T-helper 2 cell treated with Interferon-gamma antibody and Interleukin-4, amounts not matched to agents 5 μg/mL and 100 μg/mL, for 36 hours (primary cell): ENCODE data around the gene ANO7.
A peak's percentile ranks its signal among the peaks of the same experiment; 100 is the strongest.

ENCODE experiments used
- DNase-seq: peaks from one replicate; pipeline ENCODE4 v3.0.0; 2021; ENCODE audit warnings: low spot score
- H3K27ac Mint-ChIP-seq: one replicate; pipeline ENCODE4 v1.8.0; 2021; ENCODE audit warnings: mild to moderate bottlenecking, mixed read lengths
- H3K27me3 Mint-ChIP-seq: one replicate; pipeline ENCODE4 v1.8.0; 2021; ENCODE audit warnings: low read depth, mixed read lengths
- H3K36me3 Mint-ChIP-seq: one replicate; pipeline ENCODE4 v1.8.0; 2021; ENCODE audit warnings: low read depth, mixed read lengths
- H3K4me1 Mint-ChIP-seq: one replicate; pipeline ENCODE4 v1.8.0; 2021; ENCODE audit warnings: low read depth, mixed read lengths
- H3K4me3 Mint-ChIP-seq: one replicate; pipeline ENCODE4 v1.8.0; 2022; ENCODE audit warnings: mild to moderate bottlenecking, moderate library complexity, mixed read lengths
- H3K9me3 Mint-ChIP-seq: one replicate; pipeline ENCODE4 v1.8.0; 2021; ENCODE audit warnings: mixed read lengths

Gene ANO7

GRCh38 chr2:241173557-241173956 lies 14.9 kb upstream of the ANO7 start:
- Mint-ChIP-seq H3K9me3 (peaks cover 16% of the 10 kb centered on the region), H3K36me3 (peaks cover 61% of the 10 kb centered on the region)

GRCh38 chr2:241177526-241178334 lies 10.7 kb upstream of the ANO7 start:
- Mint-ChIP-seq H3K4me1 (peaks cover 6% of the 10 kb centered on the region), H3K9me3 (no peaks in the 10 kb centered on the region), H3K27ac (peak overlapping the region; percentile 31), H3K4me3 (no peak overlapping the region), H3K27me3 (no peaks in the 10 kb centered on the region), H3K36me3 (peaks cover 32% of the 10 kb centered on the region)
- no peak for DNase-seq

More at GRCh38 chr2:241173557-241173956, 14.9 kb upstream of the ANO7 start:
- DNase-seq, result no peak
- Mint-ChIP-seq H3K4me1 (peaks cover 2% of the 10 kb centered on the region), H3K4me3 (no peak overlapping the region), H3K27ac (no peak overlapping the region), H3K27me3 (no peaks in the 10 kb centered on the region)

GRCh38 chr2:241178961-241179360 lies 9.5 kb upstream of the ANO7 start:
- Mint-ChIP-seq H3K4me3 (no peak overlapping the region), H3K27me3 (no peaks in the 10 kb centered on the region), H3K9me3 (no peaks in the 10 kb centered on the region), H3K36me3 (peaks cover 27% of the 10 kb centered on the region), H3K4me1 (peaks cover 4% of the 10 kb centered on the region), H3K27ac (no peak overlapping the region)
- no peak for DNase-seq

GRCh38 chr2:241179899-241180298 lies 8.6 kb upstream of the ANO7 start:
- H3K9me3 Mint-ChIP-seq, result no peaks in the 10 kb centered on the region
- peaks cover 22% of the 10 kb centered on the region for H3K36me3 Mint-ChIP-seq
- H3K4me1 Mint-ChIP-seq, result peaks cover 4% of the 10 kb centered on the region
- no peak overlapping the region for H3K27ac Mint-ChIP-seq
- peak; percentile 53 for DNase-seq
- no peaks in the 10 kb centered on the region for H3K27me3 Mint-ChIP-seq
- H3K4me3 Mint-ChIP-seq, result no peak overlapping the region

GRCh38 chr2:241180495-241180894 lies 8.0 kb upstream of the ANO7 start:
- no peak for DNase-seq
- Mint-ChIP-seq H3K4me1 (peaks cover 4% of the 10 kb centered on the region), H3K27ac (no peak overlapping the region), H3K4me3 (no peak overlapping the region), H3K36me3 (peaks cover 17% of the 10 kb centered on the region), H3K27me3 (no peaks in the 10 kb centered on the region), H3K9me3 (no peaks in the 10 kb centered on the region)

GRCh38 chr2:241182126-241182525 lies 6.4 kb upstream of the ANO7 start:
- H3K27ac Mint-ChIP-seq, result no peak overlapping the region
- no peak for DNase-seq
- H3K4me3 Mint-ChIP-seq, result no peak overlapping the region
- peaks cover 4% of the 10 kb centered on the region for H3K4me1 Mint-ChIP-seq
- no peaks in the 10 kb centered on the region for H3K27me3 Mint-ChIP-seq
- peaks cover 15% of the 10 kb centered on the region for H3K36me3 Mint-ChIP-seq
- H3K9me3 Mint-ChIP-seq, result no peaks in the 10 kb centered on the region

- H3K4me1 Mint-ChIP-seq, result peaks cover 4% of the 10 kb centered on the region
- H3K4me3 Mint-ChIP-seq, result no peak overlapping the region
- no peaks in the 10 kb centered on the region for H3K27me3 Mint-ChIP-seq
- no peaks in the 10 kb centered on the region for H3K9me3 Mint-ChIP-seq
- H3K27ac Mint-ChIP-seq, result no peak overlapping the region
- peaks cover 15% of the 10 kb centered on the region for H3K36me3 Mint-ChIP-seq
- DNase-seq, result no peak
These were observed 5.8 kb upstream of the ANO7 start for GRCh38 chr2:241182531-241183133.

- no peaks in the 10 kb centered on the region for H3K27me3 Mint-ChIP-seq
- no peak for DNase-seq
- H3K4me3 Mint-ChIP-seq, result no peak overlapping the region
- H3K27ac Mint-ChIP-seq, result no peak overlapping the region
- H3K4me1 Mint-ChIP-seq, result peaks cover 4% of the 10 kb centered on the region
- no peaks in the 10 kb centered on the region for H3K9me3 Mint-ChIP-seq
- peaks cover 11% of the 10 kb centered on the region for H3K36me3 Mint-ChIP-seq
These were observed 5.3 kb upstream of the ANO7 start for GRCh38 chr2:241183221-241183620.

GRCh38 chr2:241184901-241185300 lies 3.6 kb upstream of the ANO7 start:
- no peaks in the 10 kb centered on the region for H3K36me3 Mint-ChIP-seq

GRCh38 chr2:241185961-241186360 lies 2.5 kb upstream of the ANO7 start:
- H3K9me3 Mint-ChIP-seq, result no peaks in the 10 kb centered on the region
- no peak overlapping the region for H3K4me3 Mint-ChIP-seq
- no peaks in the 10 kb centered on the region for H3K27me3 Mint-ChIP-seq
- DNase-seq, result no peak
- no peaks in the 10 kb centered on the region for H3K4me1 Mint-ChIP-seq
- H3K27ac Mint-ChIP-seq, result no peak overlapping the region
- H3K36me3 Mint-ChIP-seq, result no peaks in the 10 kb centered on the region

More at GRCh38 chr2:241184901-241185300, 3.6 kb upstream of the ANO7 start:
- Mint-ChIP-seq H3K4me1 (no peaks in the 10 kb centered on the region), H3K27me3 (no peaks in the 10 kb centered on the region), H3K9me3 (no peaks in the 10 kb centered on the region), H3K27ac (no peak overlapping the region), H3K4me3 (no peak overlapping the region)
- no peak for DNase-seq

- Mint-ChIP-seq H3K36me3 (no peaks in the 10 kb centered on the region), H3K9me3 (no peaks in the 10 kb centered on the region)
These were observed 1.2 kb upstream of the ANO7 start for GRCh38 chr2:241187101-241187917.

GRCh38 chr2:241187918-241188234 lies 601 bp upstream of the ANO7 start:
- H3K9me3 Mint-ChIP-seq, result no peaks in the 10 kb centered on the region
- DNase-seq, result no peak
- no peaks in the 10 kb centered on the region for H3K4me1 Mint-ChIP-seq
- no peak overlapping the region for H3K4me3 Mint-ChIP-seq
- no peaks in the 10 kb centered on the region for H3K27me3 Mint-ChIP-seq
- H3K27ac Mint-ChIP-seq, result no peak overlapping the region
- no peaks in the 10 kb centered on the region for H3K36me3 Mint-ChIP-seq

More at GRCh38 chr2:241187101-241187917, 1.2 kb upstream of the ANO7 start:
- H3K27me3 Mint-ChIP-seq, result no peaks in the 10 kb centered on the region
- no peak for DNase-seq
- no peaks in the 10 kb centered on the region for H3K4me1 Mint-ChIP-seq
- no peak overlapping the region for H3K27ac Mint-ChIP-seq
- no peak overlapping the region for H3K4me3 Mint-ChIP-seq

GRCh38 chr2:241189093-241189855 lies 797 bp downstream of the ANO7 start:
- no peak for DNase-seq
- Mint-ChIP-seq H3K9me3 (no peaks in the 10 kb centered on the region), H3K27ac (no peak overlapping the region), H3K27me3 (no peaks in the 10 kb centered on the region), H3K4me3 (no peak overlapping the region), H3K4me1 (no peaks in the 10 kb centered on the region), H3K36me3 (no peaks in the 10 kb centered on the region)
